ENCODE results near the gene M1AP. TPM values are rescaled to one million over a fixed set of nuclear protein-coding genes. Genes with fewer than 3 reads are reported as not detected.

M1AP gene
- total RNA-seq, 1 experiment from 2014 or later, result not detected

- no peaks in the 10 kb centered on the region for H3K27me3 ChIP-seq (ENCODE audit: low read length)
- peaks cover 12% of the 10 kb centered on the region for H3K4me1 ChIP-seq (ENCODE audit: insufficient read depth, low read length)
- no peak overlapping the region for H3K27ac ChIP-seq (ENCODE audit: low read length)
- H4K20me1 ChIP-seq (ENCODE audit: low read length), result no peaks in the 10 kb centered on the region
- H3K4me3 ChIP-seq (ENCODE audit: low read length), result no peak overlapping the region
- H3F3A ChIP-seq (ENCODE audit: low read length, unreplicated experiment), result no peaks in the 10 kb centered on the region
- intact Hi-C loops (cut with micrococcal nuclease), result no loop called here
- H3K4me2 ChIP-seq (ENCODE audit: low read length), result no peak overlapping the region
- H3K9me2 ChIP-seq (replicated peaks; ENCODE audit: low read length), result no peaks in the 10 kb centered on the region
- ChIA-PET CTCF (no interaction called here), POLR2A (ENCODE audit: unreplicated experiment) (no interaction called here)
- TF ChIP-seq EZH2 (IDR thresholded peaks at IDR 0.05; ENCODE audit: low read length, unreplicated experiment), result no peak
- TF ChIP-seq EZH2phosphoT487 (IDR thresholded peaks at IDR 0.05; ENCODE audit: borderline replicate concordance, low read length), result no peak
- TF ChIP-seq CTCF (conservative IDR thresholded peaks at IDR 0.05; ENCODE audit: low read depth, low read length), result no peak
- H3K9ac ChIP-seq (ENCODE audit: low read length), result no peak overlapping the region
- no peaks in the 10 kb centered on the region for H3K36me3 ChIP-seq (ENCODE audit: low read depth, low read length)
- ATAC-seq, result no peak
- H2AFZ ChIP-seq (ENCODE audit: low read length), result no peak overlapping the region
- no peaks in the 10 kb centered on the region for H3K9me3 ChIP-seq (ENCODE audit: low read length)
- no peaks in the 10 kb centered on the region for H3K79me2 ChIP-seq (ENCODE audit: low read length)
- no peak for DNase-seq
- BruUV-seq (replicated peaks), result no TSS peak
These were observed 66.7 kb downstream of the M1AP start for GRCh38 chr2:74581463-74581862.

- no peak overlapping the region for H3K4me2 ChIP-seq (ENCODE audit: low read length)
- no TSS peak for BruUV-seq (replicated peaks)
- H3K9ac ChIP-seq (ENCODE audit: low read length), result no peak overlapping the region
- H3F3A ChIP-seq (ENCODE audit: low read length, unreplicated experiment), result peaks cover 3% of the 10 kb centered on the region
- ATAC-seq (no peak), DNase-seq (no peak)
- H4K20me1 ChIP-seq (ENCODE audit: low read length), result no peaks in the 10 kb centered on the region
- no peaks in the 10 kb centered on the region for H3K9me3 ChIP-seq (ENCODE audit: low read length)
- CTCF ChIA-PET, result no interaction called here
- intact Hi-C loops (cut with micrococcal nuclease), result no loop called here
- no peaks in the 10 kb centered on the region for H3K27me3 ChIP-seq (ENCODE audit: low read length)
- H3K79me2 ChIP-seq (ENCODE audit: low read length), result no peaks in the 10 kb centered on the region
- H3K27ac ChIP-seq (ENCODE audit: low read length), result no peak overlapping the region
- TF ChIP-seq CTCF (conservative IDR thresholded peaks at IDR 0.05; ENCODE audit: low read depth, low read length), result no peak
- no peak for TF ChIP-seq EZH2phosphoT487 (IDR thresholded peaks at IDR 0.05; ENCODE audit: borderline replicate concordance, low read length)
- no peak for TF ChIP-seq EZH2 (IDR thresholded peaks at IDR 0.05; ENCODE audit: low read length, unreplicated experiment)
- no peak overlapping the region for H3K4me3 ChIP-seq (ENCODE audit: low read length)
- H2AFZ ChIP-seq (ENCODE audit: low read length), result no peak overlapping the region
- H3K4me1 ChIP-seq (ENCODE audit: insufficient read depth, low read length), result peaks cover 12% of the 10 kb centered on the region
- no peaks in the 10 kb centered on the region for H3K36me3 ChIP-seq (ENCODE audit: low read depth, low read length)
- POLR2A ChIA-PET (ENCODE audit: unreplicated experiment), result no interaction called here
- no peaks in the 10 kb centered on the region for H3K9me2 ChIP-seq (replicated peaks; ENCODE audit: low read length)
These were observed 69.7 kb downstream of the M1AP start for GRCh38 chr2:74578408-74578807.

GRCh38 chr2:74577448-74577847, 70.7 kb downstream of the M1AP start:
- H3K4me1 ChIP-seq (ENCODE audit: insufficient read depth, low read length), result peaks cover 10% of the 10 kb centered on the region
- H3K4me2 ChIP-seq (ENCODE audit: low read length), result no peak overlapping the region
- no peak for ATAC-seq
- no TSS peak for BruUV-seq (replicated peaks)
- H3F3A ChIP-seq (ENCODE audit: low read length, unreplicated experiment), result peaks cover 4% of the 10 kb centered on the region
- no peak overlapping the region for H3K27ac ChIP-seq (ENCODE audit: low read length)
- H3K27me3 ChIP-seq (ENCODE audit: low read length), result no peaks in the 10 kb centered on the region
- no peaks in the 10 kb centered on the region for H3K36me3 ChIP-seq (ENCODE audit: low read depth, low read length)
- TF ChIP-seq CTCF (conservative IDR thresholded peaks at IDR 0.05; ENCODE audit: low read depth, low read length), result no peak
- TF ChIP-seq EZH2phosphoT487 (IDR thresholded peaks at IDR 0.05; ENCODE audit: borderline replicate concordance, low read length), result no peak
- no peak for TF ChIP-seq EZH2 (IDR thresholded peaks at IDR 0.05; ENCODE audit: low read length, unreplicated experiment)
- CTCF ChIA-PET, result interaction anchor here (0.5 kb wide), 1 partner anchor 258 kb away, joined by 9 read pairs; no protein-coding TSS in a partner anchor
- POLR2A ChIA-PET (ENCODE audit: unreplicated experiment), result interaction anchor here (0.6 kb wide), 1 partner anchor 48 kb away, joined by 3 read pairs; the partner anchor contains the start of gene HTRA2
- H3K9me3 ChIP-seq (ENCODE audit: low read length), result no peaks in the 10 kb centered on the region
- no peaks in the 10 kb centered on the region for H3K9me2 ChIP-seq (replicated peaks; ENCODE audit: low read length)
- H4K20me1 ChIP-seq (ENCODE audit: low read length), result no peaks in the 10 kb centered on the region
- no peak overlapping the region for H3K9ac ChIP-seq (ENCODE audit: low read length)
- no peaks in the 10 kb centered on the region for H3K79me2 ChIP-seq (ENCODE audit: low read length)
- no peak overlapping the region for H3K4me3 ChIP-seq (ENCODE audit: low read length)
- H2AFZ ChIP-seq (ENCODE audit: low read length), result 0 out of 2 replicates have a peak overlapping the region, but pooled peaks have one; percentile 23
- no peak for DNase-seq
- intact Hi-C loops (cut with micrococcal nuclease), result no loop called here
